Heart left ventricle (tissue), 16 donors: ENCODE results near the gene TMEM74B. TPM values are rescaled to one million over a fixed set of nuclear protein-coding genes. Genes with fewer than 3 reads are reported as not detected.

Experiments
- ATAC-seq, 4 donors: fragments of 200-7000 bp; cut with Tn5 transposase; one replicate each; pipeline ENCODE4 v1.9.1; 2020 to 2022; ENCODE audit warnings: moderate library complexity in 4 of 4, mild to moderate bottlenecking in 3 of 4, moderate number of reproducible peaks in 1 of 4
- DNase-seq, 5 donors: peaks; one replicate each; pipeline ENCODE4 v3.0.0-alpha.2; 2020
- H3K27ac ChIP-seq, 12 donors: fragments of 200-600 bp; sonication (generic) in 4 of 12; one replicate each; pipeline versions ENCODE4 v1.5.0 to v1.8.0; 2016 to 2022; ENCODE audit warnings: mild to moderate bottlenecking in 2 of 12
- H3K27me3 ChIP-seq, 9 donors: fragments of 200-600 bp; sonication (generic) in 2 of 9; one replicate each; pipeline versions ENCODE4 v1.5.1 to v1.8.0; 2016 to 2022; ENCODE audit warnings: mild to moderate bottlenecking in 3 of 9
- H3K36me3 ChIP-seq, 9 donors: fragments of 200-600 bp; sonication (generic) in 2 of 9; one replicate each; pipeline versions ENCODE4 v1.5.0 to v1.8.0; 2018 to 2022; ENCODE audit warnings: mild to moderate bottlenecking in 2 of 9
- H3K4me1 ChIP-seq, 12 donors: fragments of 200-600 bp; sonication (generic) in 4 of 12; one replicate each; pipeline versions ENCODE4 v1.5.0 to v1.8.0; 2016 to 2022; ENCODE audit warnings: mild to moderate bottlenecking in 3 of 12
- H3K4me3 ChIP-seq, 12 donors: fragments of 200-600 bp; sonication (generic) in 4 of 12; one replicate each; pipeline versions ENCODE4 v1.5.0 to v1.8.0; 2017 to 2022; ENCODE audit warnings: mild to moderate bottlenecking in 9 of 12, moderate library complexity in 4 of 12
- H3K9me3 ChIP-seq, 12 donors: fragments of 200-600 bp; sonication (generic) in 4 of 12; one replicate each; pipeline versions ENCODE4 v1.5.0 to v1.8.0; 2016 to 2022; ENCODE audit warnings: mild to moderate bottlenecking in 1 of 12
- POLR2A ChIP-seq, 2 donors: fragments of 450-650 bp; IDR thresholded peaks; one replicate each; pipeline ENCODE4 v1.6.1; 2017; ENCODE audit warnings: antibody characterized with exemption in 2 of 2, mild to moderate bottlenecking in 2 of 2, moderate library complexity in 2 of 2
- WGBS, 4 donors: extraction: QIAGEN DNeasy Blood & Tissue Kit in 2 of 4; methylation state at CpG; one replicate each; pipeline versions ENCODE4 v1.1.5 to v1.1.7; 2013 to 2018; 5-methylcytosine and 5-hydroxymethylcytosine counted together
- intact Hi-C, 10 donors: fragments of 100-400 bp; cut with DNase I; formaldehyde crosslinking; loops; one replicate each; pipeline versions ENCODE4 v1.11.1 to v1.14.2; 2022
- polyA plus RNA-seq, 2 donors: library from polyadenylated mRNA; stranded (reverse); fragments of 200-250 nt; gene quantifications; one replicate each; pipeline ENCODE4 v1.2.3, GENCODE V29; 2013
- total RNA-seq, 9 donors: library from RNA; depleted of rRNA in 2 of 9; stranded (reverse); fragments of >200 nt in 2 of 9; fragmentation: NEBNext Ultra II Directional in 3 of 9; extraction: Animal tissue kit (Norgen Biotek cat#: 25700) in 3 of 9; gene quantifications; one replicate each; pipeline versions ENCODE4 v1.1.0 to v1.2.4, GENCODE V29; 2016 to 2023
- TF ChIP-seq, protein P1 (sequence below), 12 donors: fragments of 200-600 bp; sonication (generic) in 4 of 12; IDR thresholded peaks; one replicate each; pipeline versions ENCODE4 v1.5.0 to v1.8.0; 2018 to 2022; ENCODE audit warnings: antibody characterized with exemption in 12 of 12, mild to moderate bottlenecking in 5 of 12
- donor health status: ischemic (EF 13 %, LVEDD 7.1; RV severe dilation, severe dysfunction).
- donor health status: healthy with polysubstance abuse.
- donor health status: DM: no; HTN: yes; CAD: no.
- donor health status: DM: no; HTN: no; CAD: no.
- donor health status: ischemic (EF 25% LVEDD 6.9; RV normal size, moderate dysfunction).
- donor health status: ischemic (EF 25% LVEDD 5.7; RV mildly dilated, moderate dysfunction).
- donor health status: healthy.
- donor health status: DM: yes; HTN: yes; CAD: no.
- donor health status: ischemic (EF 35%, LVEDD 5.7; RV mildly dilated, moderate dysfunction).
- donor health status: nonischemic (EF 11% LVEDD 7.7; RV severe dilation, severe dysfunction).
- donor health status: DM: yes; HTN: yes; CAD: no.
- donor health status: PGD.
- donor health status: ischemic (EF 29% LVEDD 5.4; RV normal size, mild dysfunction).
- donor health status: nonischemic (EF 23%, LVEDD 6.1; RV moderate dilation, normal function).

TMEM74B gene
- total and polyA plus RNA-seq, 11 donors, result 0.55 to 6.6 (median 1.9) TPM

GRCh38 chr20:1180949-1181348 lies 3.8 kb downstream of the TMEM74B start:
- H3K27ac ChIP-seq, result no peak overlapping the region

GRCh38 chr20:1178623-1179022 lies 6.2 kb downstream of the TMEM74B start:
- peaks cover 0 to 27% (median 12%) of the 10 kb centered on the region in 9 donors for H3K36me3 ChIP-seq
- intact Hi-C loops, result loop anchor here in 1 of 10 donors (5.0 kb wide), 1 partner anchor 34 kb away; no protein-coding TSS in a partner anchor
- H3K4me3 ChIP-seq, result no peak overlapping the region
- peaks cover 0 to 2% (median 0%) of the 10 kb centered on the region in 12 donors for H3K4me1 ChIP-seq
- DNase-seq, result no peak
- no peaks in the 10 kb centered on the region for H3K9me3 ChIP-seq
- ATAC-seq, result no peak
- peaks cover 0 to 3% (median 0%) of the 10 kb centered on the region in 9 donors for H3K27me3 ChIP-seq
- TF ChIP-seq, protein P1, sequence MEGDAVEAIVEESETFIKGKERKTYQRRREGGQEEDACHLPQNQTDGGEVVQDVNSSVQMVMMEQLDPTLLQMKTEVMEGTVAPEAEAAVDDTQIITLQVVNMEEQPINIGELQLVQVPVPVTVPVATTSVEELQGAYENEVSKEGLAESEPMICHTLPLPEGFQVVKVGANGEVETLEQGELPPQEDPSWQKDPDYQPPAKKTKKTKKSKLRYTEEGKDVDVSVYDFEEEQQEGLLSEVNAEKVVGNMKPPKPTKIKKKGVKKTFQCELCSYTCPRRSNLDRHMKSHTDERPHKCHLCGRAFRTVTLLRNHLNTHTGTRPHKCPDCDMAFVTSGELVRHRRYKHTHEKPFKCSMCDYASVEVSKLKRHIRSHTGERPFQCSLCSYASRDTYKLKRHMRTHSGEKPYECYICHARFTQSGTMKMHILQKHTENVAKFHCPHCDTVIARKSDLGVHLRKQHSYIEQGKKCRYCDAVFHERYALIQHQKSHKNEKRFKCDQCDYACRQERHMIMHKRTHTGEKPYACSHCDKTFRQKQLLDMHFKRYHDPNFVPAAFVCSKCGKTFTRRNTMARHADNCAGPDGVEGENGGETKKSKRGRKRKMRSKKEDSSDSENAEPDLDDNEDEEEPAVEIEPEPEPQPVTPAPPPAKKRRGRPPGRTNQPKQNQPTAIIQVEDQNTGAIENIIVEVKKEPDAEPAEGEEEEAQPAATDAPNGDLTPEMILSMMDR (IDR thresholded peaks at IDR 0.05), result no peak
- no peak for TF ChIP-seq POLR2A (IDR thresholded peaks at IDR 0.05)
- H3K27ac ChIP-seq, result no peak overlapping the region
- 91 to 98% (median 92%) methylated on average over 3 of the region's 3 CpGs for WGBS, 4 donors

More at GRCh38 chr20:1180949-1181348, 3.8 kb downstream of the TMEM74B start:
- WGBS, 4 donors, result 93 to 100% (median 93%) methylated on average over 4 to 27 of the region's 27 CpGs
- peaks cover 0 to 16% (median 2%) of the 10 kb centered on the region in 12 donors for H3K4me1 ChIP-seq
- H3K27me3 ChIP-seq, result peaks cover 0 to 23% (median 9%) of the 10 kb centered on the region in 9 donors
- H3K36me3 ChIP-seq, result peaks cover 0 to 11% (median 3%) of the 10 kb centered on the region in 9 donors
- no peaks in the 10 kb centered on the region for H3K9me3 ChIP-seq
- ATAC-seq (no peak), DNase-seq (no peak)
- TF ChIP-seq, protein P1 (IDR thresholded peaks at IDR 0.05), result no peak
- no peak for TF ChIP-seq POLR2A (IDR thresholded peaks at IDR 0.05)
- intact Hi-C loops, result loop anchor here in 3 of 10 donors (10.0 kb wide), 2 partner anchors 216 to 366 kb away; no protein-coding TSS in a partner anchor
- no peak overlapping the region for H3K4me3 ChIP-seq

- no peaks in the 10 kb centered on the region for H3K27me3 ChIP-seq
- H3K9me3 ChIP-seq, result no peaks in the 10 kb centered on the region
- no peak for TF ChIP-seq POLR2A (IDR thresholded peaks at IDR 0.05)
- TF ChIP-seq, protein P1 (IDR thresholded peaks at IDR 0.05), result no peak
- intact Hi-C loops, result loop anchor here in 1 of 10 donors (5.0 kb wide), 1 partner anchor 34 kb away; no protein-coding TSS in a partner anchor
- H3K27ac ChIP-seq, result no peak overlapping the region
- ATAC-seq, result no peak
- WGBS, 4 donors, result 79 to 85% (median 83%) methylated on average over 3 of the region's 3 CpGs
- no peaks in the 10 kb centered on the region for H3K4me1 ChIP-seq
- no peak for DNase-seq
- peaks cover 0 to 29% (median 17%) of the 10 kb centered on the region in 9 donors for H3K36me3 ChIP-seq
- H3K4me3 ChIP-seq, result no peak overlapping the region
These were observed 6.7 kb downstream of the TMEM74B start for GRCh38 chr20:1178103-1178502.

DNA sequence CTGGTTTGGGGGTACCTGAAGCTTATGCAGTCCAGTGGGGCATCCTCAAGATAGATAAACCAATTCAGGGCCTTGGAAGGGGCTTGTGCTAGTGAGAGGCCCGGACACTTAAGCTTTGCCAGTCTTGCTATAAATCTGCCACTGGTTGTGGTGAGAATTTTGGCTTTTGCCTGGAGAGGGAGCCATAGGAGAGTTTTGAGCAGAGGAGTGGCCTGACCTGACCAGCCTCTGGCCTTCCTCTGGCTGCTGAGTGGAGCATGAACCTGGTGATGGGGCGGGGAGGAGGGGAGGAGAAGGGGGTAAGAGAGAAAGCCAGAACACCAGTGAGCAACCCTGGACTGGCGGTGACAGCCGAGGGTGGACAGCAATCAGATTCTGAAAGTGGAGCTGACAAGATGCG lies 7.1 kb downstream of the TMEM74B start:
- H3K4me1 ChIP-seq, result no peaks in the 10 kb centered on the region
- intact Hi-C loops, result loop anchor here in 1 of 10 donors (5.0 kb wide), 1 partner anchor 35 kb away; no protein-coding TSS in a partner anchor
- H3K9me3 ChIP-seq, result no peaks in the 10 kb centered on the region
- no peak overlapping the region for H3K4me3 ChIP-seq
- 80 to 91% (median 84%) methylated on average over 5 of the region's 5 CpGs for WGBS, 4 donors
- no peak for DNase-seq
- TF ChIP-seq POLR2A (IDR thresholded peaks at IDR 0.05), result no peak
- TF ChIP-seq, protein P1 (IDR thresholded peaks at IDR 0.05), result peak in 2 of 12 donors; percentile 7 to 16
- no peak overlapping the region for H3K27ac ChIP-seq
- no peaks in the 10 kb centered on the region for H3K27me3 ChIP-seq
- H3K36me3 ChIP-seq, result peaks cover 0 to 31% (median 21%) of the 10 kb centered on the region in 9 donors
- ATAC-seq, result peak in 1 of 4 donors; percentile 15
